ENCODE data around the gene TAGAP. TPM values are rescaled to one million over a fixed set of nuclear protein-coding genes. Genes with fewer than 3 reads are reported as not detected.
"Not testable (repeated sequence)": the region's sequence is repeated elsewhere in the genome, so short reads cannot be mapped to it uniquely, and the experiment has no call there.

TAGAP gene
- total and polyA plus RNA-seq, 2 donors, result 13.9 to 22.3 TPM

DNA sequence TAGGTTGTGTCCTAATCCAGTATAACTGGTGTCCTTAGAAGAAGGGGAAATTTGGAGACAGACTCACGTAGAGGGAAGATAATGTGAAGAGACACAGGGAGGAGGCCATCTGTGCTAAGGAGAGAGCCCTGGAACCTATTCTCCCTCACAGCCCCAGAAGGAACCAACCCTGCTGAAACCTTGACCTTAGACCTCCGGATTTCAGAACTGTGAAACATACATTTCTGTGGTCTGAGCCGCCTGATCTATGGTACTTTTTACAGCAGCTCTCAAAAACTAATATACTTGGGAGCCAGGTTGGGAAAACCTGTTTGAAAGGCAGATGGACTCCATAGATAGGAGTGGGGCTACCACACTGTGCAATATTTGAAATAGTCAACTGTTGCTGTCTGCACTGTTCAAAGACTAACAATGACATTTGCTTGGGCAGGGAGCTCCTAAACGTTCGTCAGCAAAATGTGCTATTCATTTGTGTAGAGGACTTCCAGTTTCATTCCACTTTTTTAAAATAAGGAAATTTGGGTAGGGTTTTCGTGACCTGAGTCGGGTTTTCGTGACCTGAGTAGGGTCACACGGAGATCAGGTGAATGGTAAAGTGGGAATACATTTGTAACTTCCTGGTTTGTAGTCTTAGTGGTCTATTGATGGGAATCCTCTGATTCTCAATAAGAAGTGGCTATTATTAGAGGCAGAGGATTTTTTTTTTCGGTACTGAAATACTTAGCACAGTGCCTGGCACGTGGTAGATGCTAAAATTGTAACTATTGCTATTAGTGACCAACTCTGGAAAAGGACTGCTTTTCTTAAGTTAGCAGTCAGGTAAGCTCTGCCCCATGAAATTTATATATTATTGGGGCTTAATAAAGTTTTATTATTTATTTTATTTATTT is 11.4 kb downstream of the TAGAP start:
- H3K4me3 ChIP-seq (ENCODE audit: low read length in 2 of 2), result no peak overlapping the region
- H3K9me3 ChIP-seq (ENCODE audit: control insufficient read depth in 2 of 2, insufficient read depth in 1 of 2, low read length in 1 of 2), result no peaks in the 10 kb centered on the region
- DNase-seq (ENCODE audit: low read depth in 6 of 9, low spot score in 9 of 9), result no peak
- no peak overlapping the region for H3K27ac ChIP-seq (ENCODE audit: low read depth in 1 of 2, low read length in 1 of 2)
- 97% methylated on average over 11 of the region's 11 CpGs for WGBS
- no peaks in the 10 kb centered on the region for H3K4me1 ChIP-seq (ENCODE audit: control insufficient read depth in 2 of 2, insufficient read depth in 2 of 2, low read length in 2 of 2)
- H3K36me3 ChIP-seq (ENCODE audit: control insufficient read depth in 2 of 2, insufficient read depth in 2 of 2, low read length in 1 of 2), result peaks cover 29 to 34% of the 10 kb centered on the region in 2 donors
- H3K27me3 ChIP-seq (ENCODE audit: control insufficient read depth in 2 of 2, insufficient read depth in 1 of 2, low read length in 1 of 2), result no peaks in the 10 kb centered on the region

DNA sequence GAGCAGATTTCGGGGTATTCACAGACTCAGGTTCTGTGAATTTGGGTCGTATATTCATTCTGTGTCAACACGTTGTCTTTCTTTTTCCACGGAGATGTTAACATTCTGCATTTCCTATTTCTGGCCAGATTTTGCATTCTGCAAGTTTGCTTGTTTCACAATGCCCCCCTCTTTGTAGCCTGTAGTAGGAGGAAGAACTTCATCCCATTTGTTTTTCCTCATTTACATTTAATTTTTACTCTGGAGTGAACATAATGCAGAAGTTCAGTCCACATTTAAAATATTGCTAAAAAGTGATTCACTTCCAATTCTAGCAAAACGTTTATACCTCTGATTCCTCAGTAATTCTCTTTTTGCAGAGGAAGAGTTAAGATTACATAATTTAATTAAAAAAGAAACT is 12.9 kb downstream of the TAGAP start:
- no peaks in the 10 kb centered on the region for H3K9me3 ChIP-seq (ENCODE audit: control insufficient read depth in 2 of 2, insufficient read depth in 1 of 2, low read length in 1 of 2)
- no peak overlapping the region for H3K27ac ChIP-seq (ENCODE audit: low read depth in 1 of 2, low read length in 1 of 2)
- peaks cover 16 to 19% of the 10 kb centered on the region in 2 donors for H3K36me3 ChIP-seq (ENCODE audit: control insufficient read depth in 2 of 2, insufficient read depth in 2 of 2, low read length in 1 of 2)
- no peak overlapping the region for H3K4me3 ChIP-seq (ENCODE audit: low read length in 2 of 2)
- H3K4me1 ChIP-seq (ENCODE audit: control insufficient read depth in 2 of 2, insufficient read depth in 2 of 2, low read length in 2 of 2), result no peaks in the 10 kb centered on the region
- DNase-seq (ENCODE audit: low read depth in 6 of 9, low spot score in 9 of 9), result no peak
- 95% methylated on average over 5 of the region's 5 CpGs for WGBS
- H3K27me3 ChIP-seq (ENCODE audit: control insufficient read depth in 2 of 2, insufficient read depth in 1 of 2, low read length in 1 of 2), result no peaks in the 10 kb centered on the region

DNA sequence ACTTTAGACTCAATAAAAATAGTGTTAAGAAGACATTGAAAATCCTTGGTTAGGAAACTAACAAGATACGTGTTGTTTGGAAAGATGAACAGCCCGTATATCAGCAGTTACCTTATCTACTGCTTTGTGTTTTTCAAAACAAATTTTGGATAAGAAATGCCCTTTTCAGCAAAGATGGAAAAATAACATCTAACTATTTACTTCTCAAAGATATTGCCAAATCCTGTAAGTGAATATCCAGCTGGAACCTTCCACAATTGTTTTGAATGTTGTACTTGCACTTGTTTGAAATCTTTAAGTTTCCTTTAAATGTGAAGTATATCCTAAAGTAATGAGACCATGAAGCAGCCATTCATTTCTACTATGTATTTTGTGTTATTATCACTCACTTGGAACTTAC is 14.6 kb downstream of the TAGAP start:
- no peaks in the 10 kb centered on the region for H3K4me1 ChIP-seq (ENCODE audit: control insufficient read depth in 2 of 2, insufficient read depth in 2 of 2, low read length in 2 of 2)
- no peak overlapping the region for H3K27ac ChIP-seq (ENCODE audit: low read depth in 1 of 2, low read length in 1 of 2)
- H3K36me3 ChIP-seq (ENCODE audit: control insufficient read depth in 2 of 2, insufficient read depth in 2 of 2, low read length in 1 of 2), result peaks cover 0 to 2% of the 10 kb centered on the region in 2 donors
- DNase-seq (ENCODE audit: low read depth in 6 of 9, low spot score in 9 of 9), result no peak
- H3K9me3 ChIP-seq (ENCODE audit: control insufficient read depth in 2 of 2, insufficient read depth in 1 of 2, low read length in 1 of 2), result no peaks in the 10 kb centered on the region
- no peak overlapping the region for H3K4me3 ChIP-seq (ENCODE audit: low read length in 2 of 2)
- no peaks in the 10 kb centered on the region for H3K27me3 ChIP-seq (ENCODE audit: control insufficient read depth in 2 of 2, insufficient read depth in 1 of 2, low read length in 1 of 2)
- WGBS, result 98% methylated on average over 2 of the region's 2 CpGs

GRCh38 chr6:159025224-159025623 is 19.6 kb downstream of the TAGAP start:
- H3K9me3 ChIP-seq (ENCODE audit: control insufficient read depth in 2 of 2, insufficient read depth in 1 of 2, low read length in 1 of 2); H3K36me3 ChIP-seq (ENCODE audit: control insufficient read depth in 2 of 2, insufficient read depth in 2 of 2, low read length in 1 of 2); H3K4me1 ChIP-seq (ENCODE audit: control insufficient read depth in 2 of 2, insufficient read depth in 2 of 2, low read length in 2 of 2); H3K4me3 ChIP-seq (ENCODE audit: low read length in 2 of 2); H3K27me3 ChIP-seq (ENCODE audit: control insufficient read depth in 2 of 2, insufficient read depth in 1 of 2, low read length in 1 of 2); H3K27ac ChIP-seq (ENCODE audit: low read depth in 1 of 2, low read length in 1 of 2); DNase-seq (ENCODE audit: low read depth in 6 of 9, low spot score in 9 of 9): not testable (repeated sequence)
- WGBS, result 99% methylated on average over 1 of the region's 1 CpG

GRCh38 chr6:159023893-159024292 is 20.9 kb downstream of the TAGAP start:
- Histone ChIP-seq H3K27me3 (ENCODE audit: control insufficient read depth in 2 of 2, insufficient read depth in 1 of 2, low read length in 1 of 2) (no peaks in the 10 kb centered on the region), H3K36me3 (ENCODE audit: control insufficient read depth in 2 of 2, insufficient read depth in 2 of 2, low read length in 1 of 2) (no peaks in the 10 kb centered on the region), H3K4me1 (ENCODE audit: control insufficient read depth in 2 of 2, insufficient read depth in 2 of 2, low read length in 2 of 2) (no peaks in the 10 kb centered on the region), H3K27ac (ENCODE audit: low read depth in 1 of 2, low read length in 1 of 2) (no peak overlapping the region), H3K4me3 (ENCODE audit: low read length in 2 of 2) (no peak overlapping the region), H3K9me3 (ENCODE audit: control insufficient read depth in 2 of 2, insufficient read depth in 1 of 2, low read length in 1 of 2) (peaks cover 2 to 8% of the 10 kb centered on the region in 2 donors)
- WGBS, result 94% methylated on average over 4 of the region's 4 CpGs
- DNase-seq (ENCODE audit: low read depth in 6 of 9, low spot score in 9 of 9), result no peak

- Histone ChIP-seq H3K36me3 (ENCODE audit: control insufficient read depth in 2 of 2, insufficient read depth in 2 of 2, low read length in 1 of 2) (no peaks in the 10 kb centered on the region), H3K4me3 (ENCODE audit: low read length in 2 of 2) (no peak overlapping the region), H3K27ac (ENCODE audit: low read depth in 1 of 2, low read length in 1 of 2) (no peak overlapping the region), H3K27me3 (ENCODE audit: control insufficient read depth in 2 of 2, insufficient read depth in 1 of 2, low read length in 1 of 2) (no peaks in the 10 kb centered on the region), H3K4me1 (ENCODE audit: control insufficient read depth in 2 of 2, insufficient read depth in 2 of 2, low read length in 2 of 2) (no peaks in the 10 kb centered on the region), H3K9me3 (ENCODE audit: control insufficient read depth in 2 of 2, insufficient read depth in 1 of 2, low read length in 1 of 2) (peaks cover 2 to 14% of the 10 kb centered on the region in 2 donors)
- DNase-seq (ENCODE audit: low read depth in 6 of 9, low spot score in 9 of 9), result no peak
- WGBS, result 95% methylated on average over 2 of the region's 2 CpGs
Measured at GRCh38 chr6:159020011-159020410, 24.8 kb downstream of the TAGAP start.

- Histone ChIP-seq H3K4me1 (ENCODE audit: control insufficient read depth in 2 of 2, insufficient read depth in 2 of 2, low read length in 2 of 2) (no peaks in the 10 kb centered on the region), H3K27me3 (ENCODE audit: control insufficient read depth in 2 of 2, insufficient read depth in 1 of 2, low read length in 1 of 2) (no peaks in the 10 kb centered on the region), H3K4me3 (ENCODE audit: low read length in 2 of 2) (no peak overlapping the region), H3K9me3 (ENCODE audit: control insufficient read depth in 2 of 2, insufficient read depth in 1 of 2, low read length in 1 of 2) (peaks cover 0 to 7% of the 10 kb centered on the region in 2 donors), H3K36me3 (ENCODE audit: control insufficient read depth in 2 of 2, insufficient read depth in 2 of 2, low read length in 1 of 2) (no peaks in the 10 kb centered on the region), H3K27ac (ENCODE audit: low read depth in 1 of 2, low read length in 1 of 2) (no peak overlapping the region)
- WGBS, result 60% methylated on average over 3 of the region's 3 CpGs
- DNase-seq (ENCODE audit: low read depth in 6 of 9, low spot score in 9 of 9), result peak in 1 of 9 donors; percentile 24
Measured at GRCh38 chr6:159017757-159018559, 26.8 kb downstream of the TAGAP start.

- no peak for DNase-seq (ENCODE audit: low read depth in 6 of 9, low spot score in 9 of 9)
- no peaks in the 10 kb centered on the region for H3K36me3 ChIP-seq (ENCODE audit: control insufficient read depth in 2 of 2, insufficient read depth in 2 of 2, low read length in 1 of 2)
- H3K4me3 ChIP-seq (ENCODE audit: low read length in 2 of 2), result no peak overlapping the region
- H3K27ac ChIP-seq (ENCODE audit: low read depth in 1 of 2, low read length in 1 of 2), result no peak overlapping the region
- no peaks in the 10 kb centered on the region for H3K4me1 ChIP-seq (ENCODE audit: control insufficient read depth in 2 of 2, insufficient read depth in 2 of 2, low read length in 2 of 2)
- no peaks in the 10 kb centered on the region for H3K27me3 ChIP-seq (ENCODE audit: control insufficient read depth in 2 of 2, insufficient read depth in 1 of 2, low read length in 1 of 2)
- H3K9me3 ChIP-seq (ENCODE audit: control insufficient read depth in 2 of 2, insufficient read depth in 1 of 2, low read length in 1 of 2), result peaks cover 0 to 7% of the 10 kb centered on the region in 2 donors
Measured at GRCh38 chr6:159014406-159014805, 30.4 kb downstream of the TAGAP start.

- Histone ChIP-seq H3K4me3 (ENCODE audit: low read length in 2 of 2) (no peak overlapping the region), H3K27me3 (ENCODE audit: control insufficient read depth in 2 of 2, insufficient read depth in 1 of 2, low read length in 1 of 2) (no peaks in the 10 kb centered on the region), H3K27ac (ENCODE audit: low read depth in 1 of 2, low read length in 1 of 2) (no peak overlapping the region), H3K9me3 (ENCODE audit: control insufficient read depth in 2 of 2, insufficient read depth in 1 of 2, low read length in 1 of 2) (peaks cover 0 to 7% of the 10 kb centered on the region in 2 donors), H3K4me1 (ENCODE audit: control insufficient read depth in 2 of 2, insufficient read depth in 2 of 2, low read length in 2 of 2) (peaks cover 0 to 5% of the 10 kb centered on the region in 2 donors), H3K36me3 (ENCODE audit: control insufficient read depth in 2 of 2, insufficient read depth in 2 of 2, low read length in 1 of 2) (no peaks in the 10 kb centered on the region)
- WGBS, result 85% methylated on average over 5 of the region's 5 CpGs
- no peak for DNase-seq (ENCODE audit: low read depth in 6 of 9, low spot score in 9 of 9)
Measured at GRCh38 chr6:159013229-159013628, 31.6 kb downstream of the TAGAP start.

Measured in thymus (tissue), 11 donors.